OCI-LY7 (cell line): Measurements from ENCODE around the gene PLEK. TPM values are rescaled to one million over a fixed set of nuclear protein-coding genes. Genes with fewer than 3 reads are reported as not detected.
A peak's percentile ranks its signal among the peaks of the same experiment; 100 is the strongest.

Source experiments
- BruUV-seq: library from RNA; stranded (reverse); fragments of 400-500 nt; replicated peaks from 2 replicates; lab custom pipeline; 2021; lab: Mats Ljungman, UMichigan
- CTCF ChIA-PET: fragments of 300-600 bp; sonication (Branson Sonifier 250); formaldehyde crosslinking; loops from one replicate; lab custom pipeline; 2022; ENCODE audit warnings: antibody characterized with exemption; ENCODE audit not compliant: unreplicated experiment; lab: Charles Lee
- POLR2A ChIA-PET: fragments of 300-600 bp; sonication (Branson Sonifier 250); formaldehyde crosslinking; loops from one replicate; lab custom pipeline; 2022; ENCODE audit warnings: antibody characterized with exemption; lab: Charles Lee
- DNase-seq: peaks from one replicate; pipeline ENCODE4 v3.0.0-alpha.2; 2015; ENCODE audit warnings: low spot score
- H2AFZ ChIP-seq: fragments of 200-600 bp; sonication (generic), shearing (Covaris generic); 2 replicates; pipeline ENCODE4 v1.6.1; 2014; ENCODE audit warnings: mild to moderate bottlenecking, antibody characterized with exemption, low read length, moderate library complexity
- H3K27ac ChIP-seq: fragments of 200-600 bp; sonication (generic); 2 replicates; pipeline ENCODE4 v1.5.1; 2014; ENCODE audit warnings: mixed run types, low read depth, mild to moderate bottlenecking, moderate library complexity, low read length, inconsistent platforms; ENCODE audit not compliant: poor library complexity, severe bottlenecking
- H3K36me3 ChIP-seq: fragments of 200-600 bp; sonication (generic); 2 replicates; pipeline ENCODE4 v1.6.1; 2014; ENCODE audit warnings: mild to moderate bottlenecking, antibody characterized with exemption, low read length, moderate library complexity, mixed read lengths; ENCODE audit not compliant: insufficient read depth
- H3K4me1 ChIP-seq: fragments of 200-600 bp; sonication (generic); 2 replicates; pipeline ENCODE4 v1.5.1; 2014; ENCODE audit warnings: mild to moderate bottlenecking, low read length; ENCODE audit not compliant: insufficient read depth, poor library complexity, severe bottlenecking
- H3K4me2 ChIP-seq: fragments of 200-600 bp; sonication (generic); 2 replicates; pipeline ENCODE4 v1.6.1; 2014; ENCODE audit warnings: mild to moderate bottlenecking, low read length
- H3K4me3 ChIP-seq: fragments of 200-600 bp; sonication (generic); 2 replicates; pipeline ENCODE4 v1.5.1; 2014; ENCODE audit warnings: mild to moderate bottlenecking, low read depth, low read length; ENCODE audit not compliant: poor library complexity, severe bottlenecking
- H3K79me2 ChIP-seq: fragments of 200-600 bp; sonication (generic); 2 replicates; pipeline ENCODE4 v1.6.1; 2016; ENCODE audit warnings: low read depth, mild to moderate bottlenecking, low read length, moderate library complexity, mixed read lengths; ENCODE audit not compliant: insufficient read depth
- H3K9me2 ChIP-seq: fragments of 200-600 bp; sonication (generic); 2 replicates; pipeline ENCODE4 v1.6.1; 2016; ENCODE audit warnings: mild to moderate bottlenecking, low read length, mixed read lengths; ENCODE audit not compliant: insufficient read depth
- H3K9me3 ChIP-seq: fragments of 200-600 bp; sonication (generic); 2 replicates; pipeline ENCODE4 v1.6.1; 2014; ENCODE audit warnings: mild to moderate bottlenecking, mixed run types, low read length, mixed read lengths
- H4K20me1 ChIP-seq: fragments of 200-600 bp; sonication (generic); 2 replicates; pipeline ENCODE4 v1.6.1; 2014; ENCODE audit warnings: mild to moderate bottlenecking, antibody characterized with exemption, low read length, moderate library complexity, mixed read lengths; ENCODE audit not compliant: insufficient read depth
- CTCF ChIP-seq: fragments of 200-600 bp; sonication (generic); conservative IDR thresholded peaks from 2 replicates; pipeline ENCODE4 v1.5.1; 2014; ENCODE audit warnings: mild to moderate bottlenecking, antibody characterized with exemption, low read length, moderate library complexity, mixed read lengths
- EZH2phosphoT487 ChIP-seq: fragments of 200-600 bp; sonication (generic); IDR thresholded peaks from 2 replicates; pipeline ENCODE4 v1.6.1; 2018; ENCODE audit warnings: low read depth, borderline replicate concordance, mild to moderate bottlenecking, mixed run types, antibody characterized with exemption, low read length, moderate library complexity, mixed read lengths
- intact Hi-C: fragments of 100-400 bp; cut with micrococcal nuclease; formaldehyde crosslinking; loops from one replicate; pipeline ENCODE4 v1.10.0; 2022; ENCODE audit not compliant: unreplicated experiment
- total RNA-seq, 2 experiments: library from RNA; depleted of rRNA in 1 of 2; stranded (reverse); fragments of >200 nt in 1 of 2; shearing (Covaris generic) in 1 of 2; gene quantifications; 2 replicates each; pipeline ENCODE4 v1.2.3, GENCODE V29; 2014 to 2022

Gene PLEK
- total RNA-seq, 2 experiments from 2014 or later, result 20.8 to 80.6 TPM

GRCh38 chr2:68416081-68416675, 51.1 kb downstream of the PLEK start:
- H3K4me1 ChIP-seq, result peaks cover 76% of the 10 kb centered on the region
- no peaks in the 10 kb centered on the region for H3K79me2 ChIP-seq
- no TSS peak for BruUV-seq
- no peak overlapping the region for H3K4me3 ChIP-seq
- no peaks in the 10 kb centered on the region for H3K9me2 ChIP-seq
- intact Hi-C loops, result no loop called here
- H3K36me3 ChIP-seq, result peaks cover 14% of the 10 kb centered on the region
- TF ChIP-seq CTCF (no peak), EZH2phosphoT487 (no peak)
- ChIA-PET POLR2A (interaction anchor here (1.1 to 11.7 kb wide), 5 partner anchors 11 to 50 kb away, joined by 3 to 103 read pairs (median 17); partner anchors contain the start of gene PLEK), CTCF (interaction anchor here (0.6 to 2.1 kb wide), 2 partner anchors 24 to 51 kb away, joined by 3 to 4 read pairs; partner anchors contain the start of gene PLEK)
- no peak overlapping the region for H3K4me2 ChIP-seq
- H3K9me3 ChIP-seq, result peaks cover 29% of the 10 kb centered on the region
- H3K27ac ChIP-seq, result no peak overlapping the region
- no peaks in the 10 kb centered on the region for H4K20me1 ChIP-seq
- no peak for DNase-seq
- no peak overlapping the region for H2AFZ ChIP-seq

GRCh38 chr2:68417926-68418325, 52.8 kb downstream of the PLEK start:
- TF ChIP-seq EZH2phosphoT487 (no peak), CTCF (no peak)
- no peak for DNase-seq
- Histone ChIP-seq H3K9me2 (no peaks in the 10 kb centered on the region), H3K9me3 (peaks cover 29% of the 10 kb centered on the region), H3K4me3 (no peak overlapping the region), H3K4me2 (peak overlapping the region; percentile 49), H2AFZ (peak overlapping the region; percentile 94), H3K36me3 (peaks cover 14% of the 10 kb centered on the region), H4K20me1 (no peaks in the 10 kb centered on the region), H3K4me1 (peaks cover 67% of the 10 kb centered on the region), H3K27ac (peak overlapping the region; percentile 38), H3K79me2 (no peaks in the 10 kb centered on the region)
- no TSS peak for BruUV-seq
- CTCF ChIA-PET, result interaction anchor here (1.4 kb wide), 1 partner anchor 24 kb away, joined by 4 read pairs; no protein-coding TSS in a partner anchor
- POLR2A ChIA-PET, result interaction anchor here (0.6 to 11.7 kb wide), 5 partner anchors 9 to 1840 kb away, joined by 3 to 103 read pairs (median 17); partner anchors contain the start of gene PLEK
- intact Hi-C loops, result no loop called here

- Histone ChIP-seq H3K4me3 (peak overlapping the region; percentile 1), H3K9me2 (no peaks in the 10 kb centered on the region), H4K20me1 (no peaks in the 10 kb centered on the region), H2AFZ (peak overlapping the region; percentile 94), H3K27ac (peak overlapping the region; percentile 38), H3K4me1 (peaks cover 67% of the 10 kb centered on the region), H3K4me2 (peak overlapping the region; percentile 49), H3K79me2 (no peaks in the 10 kb centered on the region), H3K9me3 (peaks cover 29% of the 10 kb centered on the region), H3K36me3 (peaks cover 14% of the 10 kb centered on the region)
- CTCF ChIA-PET, result interaction anchor here (1.4 kb wide), 1 partner anchor 23 kb away, joined by 4 read pairs; no protein-coding TSS in a partner anchor
- BruUV-seq, result no TSS peak
- POLR2A ChIA-PET, result interaction anchor here (1.2 to 11.7 kb wide), 4 partner anchors 9 to 119 kb away, joined by 3 to 103 read pairs (median 19); partner anchors contain the start of gene PLEK
- intact Hi-C loops, result no loop called here
- TF ChIP-seq CTCF, result no peak
- TF ChIP-seq EZH2phosphoT487, result no peak
- DNase-seq, result no peak
These were observed 53.3 kb downstream of the PLEK start for GRCh38 chr2:68418419-68418818.
